HG03175 (cell line): ENCODE results near the gene UNC50.
"Not testable (repeated sequence)": the region's sequence is repeated elsewhere in the genome, so short reads cannot be mapped to it uniquely, and the experiment has no call there.

Experiments
- ATAC-seq: cut with Tn5 transposase; IDR thresholded peaks from one replicate; pipeline ENCODE4 v1.9.1; 2021; ENCODE audit warnings: mild to moderate bottlenecking, moderate library complexity; ENCODE audit not compliant: unreplicated experiment

The UNC50 gene

DNA sequence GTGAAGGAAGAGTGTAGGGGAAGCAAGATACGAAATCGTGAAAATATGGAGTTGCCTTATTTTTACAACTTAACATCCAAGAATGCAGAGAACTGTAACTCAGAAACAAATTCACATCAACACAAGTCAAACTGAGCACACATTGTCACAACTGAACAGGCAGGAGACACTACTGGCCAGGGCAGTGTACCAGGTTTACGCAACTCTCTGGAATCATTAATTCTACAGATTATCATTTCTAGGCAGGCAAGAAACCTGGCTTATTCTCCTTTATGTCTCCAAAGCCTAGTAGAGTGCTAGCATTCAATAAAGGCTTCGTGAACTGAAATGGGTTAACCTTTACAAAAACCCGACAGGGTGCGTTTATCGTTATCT is 661 bp upstream of the UNC50 start:
- ATAC-seq = no peak

DNA sequence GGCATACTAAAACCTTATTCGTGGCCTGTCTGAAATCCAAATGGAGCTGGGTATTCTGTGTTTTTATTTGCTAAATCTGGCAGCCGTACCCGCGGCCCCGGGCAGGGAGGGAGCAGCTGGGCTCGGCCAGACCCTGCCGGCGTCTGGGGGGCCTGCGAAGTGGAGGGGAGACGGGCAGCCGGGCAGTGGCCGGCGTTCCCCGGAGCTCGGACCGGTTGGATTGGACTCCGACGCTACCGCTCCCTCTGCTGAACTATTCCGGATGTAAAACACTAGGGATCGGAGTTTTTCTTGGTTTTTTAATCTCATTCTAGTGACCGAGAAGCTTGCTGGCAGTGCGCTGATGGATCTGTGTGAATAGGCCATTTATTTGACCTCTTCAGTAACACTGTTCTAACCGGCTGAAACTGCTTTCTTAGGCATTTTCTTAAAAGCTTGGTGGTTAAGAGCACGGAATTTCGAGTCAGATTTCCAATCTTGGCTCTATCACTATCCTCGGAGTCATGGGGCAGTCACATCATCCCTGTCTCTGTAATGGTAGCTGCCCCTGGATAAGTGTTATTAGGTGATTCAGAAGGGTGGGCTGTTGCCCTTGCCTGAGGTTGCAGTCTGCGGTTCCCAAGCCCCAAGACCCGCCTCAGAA is 694 bp downstream of the UNC50 start:
- no peak for ATAC-seq

DNA sequence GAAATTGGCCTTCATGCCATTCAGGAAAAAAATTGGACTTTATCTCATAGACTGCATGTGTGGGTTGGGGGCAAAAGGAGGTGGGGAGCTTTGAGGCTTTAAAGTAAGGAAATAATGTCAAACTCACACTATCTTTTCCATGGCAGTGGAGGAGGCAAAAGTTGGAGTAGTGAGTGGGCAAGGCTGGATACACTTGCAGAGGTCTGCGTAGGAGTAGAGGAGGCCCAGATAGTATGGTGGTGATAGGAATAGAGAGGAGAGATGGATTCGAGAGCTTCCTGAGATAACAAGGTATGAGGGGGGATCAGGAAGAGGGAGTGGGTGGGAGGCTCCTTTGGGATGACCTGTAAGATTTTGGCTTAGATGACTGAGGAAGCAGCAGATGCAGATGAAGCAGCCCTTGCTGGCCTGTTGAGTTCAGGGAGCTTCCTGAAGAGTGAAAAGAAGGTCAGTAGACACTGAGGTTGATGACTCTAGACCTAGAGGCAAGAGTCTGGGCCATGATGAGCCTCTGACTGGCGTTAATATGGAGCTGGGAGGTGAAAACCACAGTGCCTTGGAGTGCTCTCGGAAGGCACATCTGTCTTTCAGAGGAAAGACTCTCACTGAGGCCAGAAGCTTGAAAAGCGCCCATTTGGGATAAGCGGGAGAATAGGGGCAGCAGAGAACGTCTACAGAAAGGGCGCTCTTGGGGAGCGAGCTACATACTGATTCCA is 5.8 kb downstream of the UNC50 start:
- ATAC-seq = no peak

DNA sequence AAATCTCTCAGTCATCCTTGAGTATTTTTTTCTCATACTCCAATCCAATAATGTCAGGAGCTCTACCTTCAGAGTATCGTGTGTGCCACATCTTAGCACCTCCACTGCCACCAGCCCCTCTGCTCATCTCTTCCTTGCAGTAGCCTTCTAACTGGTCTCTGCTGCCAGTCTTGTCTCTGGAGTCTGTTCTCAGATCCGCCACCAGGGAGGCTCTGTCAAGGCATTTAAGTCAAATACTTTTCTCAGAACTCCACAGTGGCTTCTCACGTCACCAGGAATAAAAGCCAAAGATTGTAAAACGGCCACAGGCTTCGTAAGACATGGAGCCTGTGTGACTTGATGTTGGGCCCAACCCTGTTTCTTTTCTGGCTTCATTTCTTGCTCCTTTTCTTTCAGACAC is 7.1 kb downstream of the UNC50 start:
- ATAC-seq = no peak

DNA sequence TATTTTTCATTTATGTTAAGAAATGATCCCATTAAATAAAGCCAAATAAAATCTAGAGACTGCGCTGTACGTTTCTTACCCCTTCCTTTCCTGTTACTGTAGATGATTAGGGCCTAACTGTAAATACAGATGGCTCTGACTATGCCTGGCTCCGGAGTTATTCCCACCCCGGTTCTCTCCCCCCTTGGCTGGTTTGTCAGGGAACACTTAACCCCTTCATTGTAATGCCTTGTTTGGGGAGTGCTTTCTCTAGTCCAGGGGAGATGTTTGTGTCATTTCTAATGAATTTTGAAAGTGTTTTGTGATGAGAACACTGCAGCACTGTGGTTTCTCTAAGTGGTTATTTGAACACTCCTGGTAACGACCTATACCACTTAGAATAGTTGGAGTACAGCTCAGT is 8.8 kb downstream of the UNC50 start:
- no peak for ATAC-seq

DNA sequence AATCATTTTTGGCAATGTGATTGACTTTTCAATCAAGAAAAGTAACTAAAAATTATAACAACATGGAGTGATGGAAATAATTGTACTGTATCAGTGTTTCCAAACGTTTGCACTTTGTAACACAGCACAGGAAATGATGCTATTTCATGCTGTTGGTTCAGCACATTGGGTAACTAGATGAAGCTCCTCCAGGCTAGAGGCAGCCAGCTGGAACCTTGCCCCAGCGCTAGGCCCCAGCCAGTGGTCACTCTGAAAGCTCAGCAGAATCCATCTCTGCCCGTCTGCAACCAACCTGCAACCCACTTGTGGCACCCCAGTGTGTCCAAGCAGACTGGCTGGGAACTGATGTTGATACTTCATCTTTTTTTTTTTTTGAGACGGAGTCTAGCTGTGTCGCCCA is 15.3 kb downstream of the UNC50 start:
- no peak for ATAC-seq

DNA sequence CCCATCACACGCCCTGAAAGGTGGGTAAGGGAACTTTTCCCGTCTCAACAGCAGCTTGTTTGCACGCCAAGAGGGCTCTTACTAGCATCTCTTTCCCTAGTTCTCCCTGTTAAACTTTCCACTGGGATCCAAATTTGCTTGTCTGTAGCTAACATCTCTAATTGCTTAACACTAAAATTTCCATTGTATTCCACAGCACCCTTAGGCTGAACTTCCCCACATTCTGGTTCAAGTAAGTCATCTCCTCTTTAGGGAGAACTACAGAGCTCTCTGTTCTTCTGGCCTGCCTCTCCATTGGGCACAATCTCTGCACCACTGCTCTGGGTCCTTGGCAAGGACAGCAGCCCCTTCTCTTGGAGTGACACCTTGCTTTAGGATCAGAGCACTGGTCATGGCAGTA is 24.0 kb downstream of the UNC50 start:
- no peak for ATAC-seq

DNA sequence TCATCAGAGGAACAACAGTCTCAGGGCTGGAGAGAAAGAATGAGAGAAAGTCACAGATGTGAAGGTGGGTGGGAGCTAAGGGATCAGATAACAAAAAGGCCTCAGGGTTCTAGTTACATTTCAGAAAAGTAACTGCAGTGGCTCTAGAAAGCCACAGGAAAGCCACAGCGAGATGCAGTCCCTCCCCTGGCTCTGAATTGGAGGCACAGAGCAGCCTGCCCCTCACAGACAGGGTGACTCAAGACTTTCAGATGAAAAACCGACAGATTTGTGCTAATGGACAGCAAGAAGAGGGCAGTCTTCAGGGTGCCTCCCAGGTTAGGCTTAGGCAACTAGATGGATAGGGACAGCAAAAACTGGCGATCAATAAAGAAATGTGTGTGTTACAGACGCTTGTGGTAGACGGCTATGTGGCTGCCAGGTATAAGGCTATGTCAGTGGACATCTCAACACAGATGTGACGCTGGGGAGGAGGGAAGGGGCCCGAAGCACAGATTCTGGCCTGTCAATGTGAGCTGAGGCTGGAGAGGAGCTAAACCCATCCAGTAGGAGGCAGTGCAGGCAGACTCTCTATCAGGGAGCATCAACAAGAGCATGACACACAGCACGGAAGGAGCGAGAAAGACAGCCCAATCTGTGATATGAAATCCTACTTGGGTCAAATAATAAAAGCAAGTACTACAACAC is 26.2 kb downstream of the UNC50 start:
- ATAC-seq = no peak

DNA sequence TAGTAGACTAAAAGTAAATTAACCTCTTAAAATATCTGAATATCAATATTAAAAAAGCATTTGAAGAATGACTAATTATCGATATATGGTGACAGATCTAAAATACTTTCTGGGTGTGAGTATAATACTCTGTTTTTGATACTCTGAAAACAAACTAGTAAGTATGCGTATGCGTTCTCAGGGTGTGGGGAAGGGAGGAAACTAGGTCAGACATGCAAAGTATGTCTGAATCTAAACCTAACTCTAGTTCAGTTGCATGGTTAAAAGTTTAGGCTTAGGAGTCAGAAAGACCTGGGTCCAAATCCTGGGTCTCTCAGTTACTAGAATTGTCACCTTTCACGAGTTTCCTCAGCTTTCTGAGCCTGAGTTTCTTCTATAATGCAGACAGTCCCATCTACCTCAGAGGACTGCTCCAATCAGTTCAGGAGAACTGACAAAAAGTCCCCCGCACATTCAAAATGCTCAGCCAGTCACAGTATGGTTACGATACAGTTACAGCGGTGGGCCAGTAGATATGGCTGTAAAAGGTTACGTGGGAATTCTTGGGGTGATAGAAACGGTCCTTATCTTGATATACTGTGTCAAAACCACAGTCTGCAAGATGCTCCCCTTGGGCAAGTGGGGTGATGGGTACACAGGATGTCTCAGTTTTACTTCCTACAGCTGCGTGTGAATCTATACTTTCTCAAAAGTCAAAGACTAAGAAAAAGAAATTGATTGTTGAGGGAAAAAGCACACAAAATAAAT is 29.2 kb downstream of the UNC50 start:
- peak; percentile 92 for ATAC-seq

DNA sequence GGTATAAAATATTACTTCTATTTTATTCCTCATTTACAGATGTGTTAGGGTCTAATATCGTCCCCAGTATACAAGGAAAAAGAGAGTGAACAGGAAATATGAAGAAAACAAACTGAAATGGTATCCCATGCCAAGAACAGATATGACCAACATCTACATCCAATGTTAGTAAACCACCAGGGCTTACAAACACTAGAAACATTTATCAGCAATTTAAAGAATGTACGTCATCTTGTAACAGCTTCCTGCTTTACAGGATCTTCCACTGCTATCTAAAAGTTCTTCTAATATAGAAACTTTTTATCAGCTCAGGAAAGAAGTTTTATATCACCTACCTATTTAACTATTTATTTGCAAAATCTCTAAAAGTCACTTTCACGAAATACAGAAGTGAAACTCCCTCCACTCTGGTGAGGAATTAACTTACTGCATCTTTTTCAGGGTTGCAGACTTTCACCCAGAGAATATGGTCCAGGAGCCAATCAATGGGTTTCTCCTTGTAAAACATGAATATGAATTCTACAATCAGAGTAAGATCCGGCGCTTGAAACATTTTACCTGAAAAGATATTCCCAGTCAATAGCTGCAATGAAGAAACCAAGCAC is 35.2 kb downstream of the UNC50 start:
- no peak for ATAC-seq

DNA sequence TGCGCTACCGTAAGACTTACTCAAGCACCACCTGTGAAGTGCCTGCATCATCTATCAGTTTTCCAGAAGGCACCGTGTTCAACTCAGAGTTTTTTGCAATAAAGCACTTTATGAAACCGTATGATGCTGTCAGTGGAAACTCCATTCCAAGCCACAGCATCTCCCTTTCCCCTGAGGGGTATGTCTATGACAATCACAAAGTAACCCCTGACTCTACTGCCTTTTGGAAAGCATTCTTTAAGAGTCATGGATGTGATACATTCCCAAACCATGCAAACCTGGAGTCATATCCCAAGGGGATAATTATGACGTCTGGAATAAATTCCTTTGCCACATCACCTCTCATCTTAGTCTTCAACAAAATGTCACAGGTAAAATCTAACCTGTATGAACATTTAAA is 39.2 kb downstream of the UNC50 start:
- ATAC-seq = no peak

DNA sequence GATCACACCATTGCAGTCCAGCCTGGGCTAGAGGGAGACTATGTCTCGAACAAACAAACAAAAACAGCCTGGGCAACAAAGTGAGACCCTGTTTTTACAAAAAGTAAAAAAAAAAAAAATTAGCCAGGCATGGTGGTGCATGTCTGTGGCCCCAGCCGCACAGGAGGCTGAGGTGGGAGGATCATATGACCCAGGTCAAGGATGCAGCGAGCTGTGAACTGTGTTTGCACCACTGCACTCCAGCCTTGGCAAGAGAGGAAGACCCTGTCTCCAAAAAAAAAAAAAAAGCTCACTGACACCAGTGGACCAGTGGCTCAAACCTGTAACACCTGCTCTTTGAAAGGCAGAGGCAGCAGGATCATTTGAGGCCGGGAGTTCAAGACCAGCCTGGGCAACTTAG is 40.1 kb downstream of the UNC50 start:
- no peak for ATAC-seq

DNA sequence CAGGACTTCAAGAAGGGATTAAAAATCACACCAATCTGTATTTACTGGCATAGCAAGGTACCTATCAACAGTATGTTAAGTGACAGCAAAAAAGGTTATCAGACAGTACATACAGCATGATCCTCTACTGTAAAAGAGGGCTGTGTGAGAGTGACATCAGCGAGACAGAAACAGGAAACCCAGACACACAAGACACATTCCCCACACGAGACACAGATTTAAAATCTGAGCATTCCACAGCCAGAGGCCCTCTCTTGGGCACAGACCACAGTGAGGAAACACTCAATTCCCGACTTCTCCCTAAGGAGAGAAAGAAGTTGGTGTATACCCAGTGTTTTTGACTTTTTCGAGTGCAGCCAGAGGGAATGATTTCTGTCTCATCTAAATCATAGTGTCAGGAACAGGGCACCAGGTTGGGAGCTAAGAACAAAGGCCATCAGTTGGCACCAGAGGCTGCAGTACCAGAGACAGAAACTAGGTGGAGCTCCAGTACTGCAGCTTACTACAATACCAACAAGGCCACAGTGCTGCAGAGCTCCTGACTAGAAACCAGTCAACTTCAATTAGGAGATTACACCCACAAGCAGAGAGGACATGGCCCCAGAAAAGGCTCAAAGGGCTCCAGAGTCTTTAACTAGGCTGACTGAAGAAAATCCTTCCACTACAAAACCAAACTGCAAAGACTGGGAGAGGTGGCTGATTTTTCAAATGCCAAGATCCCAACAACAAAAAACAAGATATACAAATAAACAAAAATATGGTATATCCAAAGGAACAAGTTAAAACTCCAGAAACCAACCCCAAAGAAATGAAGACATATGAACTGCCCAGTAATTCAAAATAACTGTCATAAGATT is 41.0 kb downstream of the UNC50 start:
- peak; percentile 78 for ATAC-seq

DNA sequence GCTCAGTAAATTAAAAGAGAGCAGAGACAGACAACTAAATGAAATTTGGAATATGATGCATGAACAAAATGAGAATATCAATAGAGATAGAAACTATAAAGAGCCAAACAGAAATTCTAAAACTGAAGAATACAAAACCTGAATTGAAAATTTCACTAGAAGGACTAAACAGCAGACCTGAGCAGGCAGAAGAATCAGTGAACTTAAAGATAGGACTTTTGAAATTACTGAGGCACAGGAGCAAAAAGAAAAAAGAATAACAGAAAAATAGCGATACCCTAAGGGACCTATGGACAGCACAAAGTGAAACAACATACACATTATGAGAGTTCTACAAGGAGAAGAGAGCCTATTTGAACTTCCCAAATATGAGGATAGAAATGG is 41.6 kb downstream of the UNC50 start:
- ATAC-seq = no peak

DNA sequence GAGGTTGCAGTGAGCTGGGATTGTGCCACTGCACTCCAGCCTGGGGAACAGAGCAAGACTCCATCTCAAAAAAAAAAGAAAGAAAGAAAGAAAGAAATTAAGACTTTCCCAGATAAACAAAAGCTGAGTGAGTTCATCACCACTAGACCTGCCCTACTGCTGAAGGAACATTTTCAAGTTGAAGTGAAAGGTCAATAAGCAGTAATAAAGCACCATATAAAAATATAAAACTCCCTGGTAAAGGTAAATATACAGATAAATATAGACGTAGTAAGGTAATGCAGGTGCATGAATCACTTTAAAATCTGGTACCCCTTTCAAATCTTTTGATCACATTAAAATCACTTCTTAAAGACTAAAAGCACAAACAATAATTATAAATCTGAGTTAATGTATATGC is 42.6 kb downstream of the UNC50 start:
- no peak for ATAC-seq

DNA sequence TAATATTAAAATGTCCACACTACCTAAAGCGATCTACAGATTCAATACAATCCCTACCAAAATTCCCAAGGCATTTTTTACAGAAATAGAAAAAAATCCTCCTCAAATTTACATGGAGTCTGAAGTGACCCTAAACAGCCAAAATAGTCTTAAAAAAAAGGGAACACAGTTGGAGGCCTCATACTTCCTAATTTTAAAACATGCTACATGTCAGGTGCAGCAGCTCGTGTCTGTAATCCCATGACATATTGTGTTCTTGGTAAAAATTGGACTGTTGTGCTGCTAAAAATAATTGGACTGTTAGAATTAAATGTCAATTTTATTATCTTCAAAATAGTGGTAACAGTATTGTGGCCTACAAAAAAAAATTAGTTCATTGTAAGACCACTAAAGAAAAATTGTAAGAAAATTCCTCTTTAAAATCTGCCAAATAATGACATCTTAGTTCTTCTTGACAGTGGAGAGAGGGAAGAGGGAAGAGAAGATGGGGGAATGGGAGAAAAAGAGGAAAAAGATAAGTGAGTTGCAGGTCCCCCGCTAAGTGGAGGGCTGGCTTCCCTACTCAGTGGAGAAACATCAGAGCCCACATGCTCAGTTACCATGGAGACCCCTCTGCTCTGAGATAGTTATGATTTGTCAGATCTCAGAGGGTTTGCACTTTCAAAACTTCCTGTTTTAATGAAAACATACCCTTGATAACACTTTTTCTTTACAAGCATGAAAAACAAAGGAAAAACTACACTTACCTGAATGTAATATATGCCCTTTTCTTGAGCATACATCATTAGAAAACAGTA is 46.5 kb downstream of the UNC50 start:
- ATAC-seq = no peak

DNA sequence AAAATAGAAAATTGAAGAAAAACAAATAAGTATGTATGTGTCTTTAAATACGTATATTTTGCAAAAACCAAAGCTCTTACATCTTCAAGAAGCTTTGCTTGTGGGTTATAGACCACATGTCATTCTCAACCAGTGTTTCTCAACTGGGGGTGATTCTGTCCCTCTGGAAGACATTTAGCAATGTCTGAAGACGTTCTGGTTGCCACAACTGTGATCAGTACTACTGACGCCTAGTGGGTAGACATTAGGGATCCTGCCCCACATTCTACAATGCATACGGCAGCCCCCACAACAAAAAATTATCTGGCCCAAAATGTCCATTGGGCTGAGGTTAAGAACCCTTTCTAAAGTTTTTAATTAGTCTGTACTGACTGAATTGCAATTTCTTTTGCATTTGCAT is 48.4 kb downstream of the UNC50 start:
- ATAC-seq = no peak

DNA sequence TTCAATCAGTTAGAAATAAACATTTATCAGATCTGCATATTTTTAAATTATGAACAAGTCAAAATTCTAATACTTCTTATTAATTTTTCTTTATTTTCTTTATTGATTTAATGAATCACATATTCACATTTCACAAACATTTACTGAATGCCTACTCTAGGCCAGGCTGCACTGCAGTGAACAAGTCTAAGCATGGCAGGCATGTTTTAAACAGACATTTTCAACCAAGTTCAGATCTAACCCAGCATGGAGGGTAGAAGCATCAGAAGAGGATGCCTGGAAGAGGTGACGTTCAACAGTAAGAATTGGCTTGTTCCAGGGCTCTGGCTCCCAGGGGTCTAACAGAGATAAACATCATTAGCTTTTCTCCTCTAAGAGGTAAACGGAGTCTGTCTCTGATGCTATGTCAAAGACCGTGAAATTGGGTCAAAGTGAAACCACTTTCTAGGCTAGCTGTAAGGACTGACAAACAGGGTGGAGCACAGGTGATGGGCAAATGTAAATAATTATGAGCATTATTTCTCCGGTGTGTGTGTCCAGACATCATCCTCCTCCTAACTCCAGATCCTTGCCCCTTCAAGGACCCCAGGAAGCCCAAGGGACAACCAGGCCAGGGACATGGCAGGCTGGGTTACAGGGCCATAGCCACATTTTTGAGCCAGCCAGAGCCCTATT is 50.6 kb downstream of the UNC50 start:
- ATAC-seq = no peak

DNA sequence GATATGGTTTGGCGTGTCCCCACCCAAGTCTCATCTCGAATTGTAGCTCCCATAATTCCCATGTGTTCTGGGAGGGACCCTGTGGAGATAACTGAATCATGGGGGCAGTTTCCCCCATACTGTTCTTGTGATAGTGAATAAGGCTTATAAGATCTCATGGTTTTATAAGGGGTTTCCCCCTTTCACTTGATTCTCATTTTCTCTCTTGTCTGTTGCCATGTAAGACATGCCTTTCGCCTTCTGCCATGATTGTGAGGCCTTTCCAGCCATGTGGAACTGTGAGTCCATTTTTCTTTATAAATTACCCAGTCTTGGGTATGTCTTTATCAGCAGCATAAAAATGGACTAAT is 51.1 kb downstream of the UNC50 start:
- ATAC-seq = not testable (repeated sequence)
